ENCODE results near the gene CHMP2A. TPM values are rescaled to one million over a fixed set of nuclear protein-coding genes. Genes with fewer than 3 reads are reported as not detected.
"Not testable (repeated sequence)": the region's sequence is repeated elsewhere in the genome, so short reads cannot be mapped to it uniquely, and the experiment has no call there.

The CHMP2A gene
- total RNA-seq, 1 donor from 2014 or later = 47.7 TPM

DNA sequence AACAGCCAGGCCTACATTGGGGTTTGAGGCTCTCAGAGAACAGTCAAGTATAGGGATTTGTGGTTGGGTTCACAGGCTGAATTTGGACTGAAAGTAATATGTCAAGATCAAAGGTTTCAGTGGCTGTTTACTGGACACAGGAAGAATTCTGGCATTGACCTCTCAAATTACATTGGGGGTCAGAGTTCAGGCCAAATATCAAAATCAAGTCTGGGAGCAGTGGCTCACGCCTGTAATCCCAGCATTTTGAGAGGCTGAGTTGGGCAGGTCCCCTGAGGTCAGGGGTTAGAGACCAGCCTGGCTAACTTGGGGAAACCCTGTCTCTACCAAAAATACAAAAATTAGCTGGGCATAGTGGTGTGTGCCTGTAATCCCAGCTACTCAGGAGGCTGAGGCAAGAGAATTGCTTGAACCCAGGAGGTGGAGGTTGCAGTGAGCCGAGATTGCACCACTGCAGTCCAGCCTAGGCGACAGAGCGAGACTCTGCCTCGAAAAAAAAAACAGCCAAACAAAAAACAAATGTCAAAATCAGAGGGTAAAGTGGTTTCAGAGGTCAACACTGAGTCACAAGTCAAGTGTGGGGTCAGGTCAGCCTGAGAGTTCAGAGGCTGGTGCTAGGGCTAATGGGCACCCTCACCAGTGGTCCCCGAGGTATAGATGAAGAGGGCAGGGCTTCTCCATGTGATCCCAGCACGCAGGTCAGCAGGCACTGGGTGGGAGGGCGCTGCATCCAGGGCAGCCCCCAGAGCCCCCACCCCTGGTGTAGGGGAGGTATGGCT is 44.6 kb downstream of the CHMP2A start:
- no peak for DNase-seq

DNA sequence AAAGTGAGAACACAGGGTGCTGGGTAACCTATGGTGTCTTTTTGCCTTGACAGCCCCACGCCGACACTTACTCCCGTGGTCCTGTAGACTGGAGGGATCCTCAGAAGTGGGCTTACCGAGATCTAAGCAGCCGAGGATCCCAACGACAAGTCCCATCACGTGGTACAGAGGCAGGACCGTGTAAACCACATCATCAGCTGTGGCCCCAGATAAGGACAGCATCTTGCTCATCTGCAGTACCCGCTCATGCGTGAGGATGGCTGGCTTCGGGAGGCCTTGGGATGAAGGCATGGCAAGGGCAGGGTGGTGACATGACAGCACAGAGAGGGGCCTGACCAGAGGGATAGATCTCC is 45.2 kb downstream of the CHMP2A start:
- DNase-seq = no peak

DNA sequence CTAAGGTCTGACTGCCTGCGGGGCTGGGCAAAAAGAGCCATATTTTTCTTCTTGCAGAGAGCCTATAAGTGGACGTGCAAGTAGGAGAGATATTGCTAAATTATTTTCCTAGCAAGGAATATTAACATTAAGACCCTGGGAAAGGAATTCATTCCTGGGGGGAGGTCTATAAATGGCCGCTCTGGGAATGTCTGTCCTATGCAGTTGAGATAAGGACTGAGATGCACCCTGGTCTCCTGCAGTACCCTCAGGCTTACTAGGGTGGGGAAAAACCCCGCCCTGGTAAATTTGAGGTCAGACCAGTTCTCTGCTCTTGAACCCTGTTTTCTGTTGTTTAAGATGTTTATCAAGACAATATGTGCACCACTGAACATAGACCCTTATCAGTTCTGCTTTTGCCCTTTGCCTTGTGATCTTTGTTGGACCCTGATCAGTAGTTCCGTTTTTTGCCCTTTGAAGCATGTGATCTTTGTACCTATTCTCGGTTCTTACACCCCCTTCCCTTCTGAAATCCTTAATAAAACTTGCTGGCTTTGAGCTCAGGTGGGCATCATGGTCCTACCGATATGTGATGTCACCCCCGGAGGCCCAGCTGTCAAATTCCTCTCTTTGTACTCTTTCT is 47.2 kb downstream of the CHMP2A start:
- DNase-seq = not testable (repeated sequence)

Small RNA genes within 50 kb of the gene (small RNA-seq; reads per million reads assigned to genes)
- 0.12 reads per million for gene MIR6807
- gene RN7SL525P = not detected

Other genes starting within 250 kb of the CHMP2A start
- 20.6 TPM for gene ERVK3-1, start 249.7 kb downstream of the CHMP2A start, total RNA-seq
- 3.0 TPM for gene ZSCAN22, start 228.1 kb downstream of the CHMP2A start, total RNA-seq
- 0.94 TPM for gene A1BG, start 201.6 kb downstream of the CHMP2A start, total RNA-seq
- 5.9 TPM for gene ZNF497, start 192.4 kb downstream of the CHMP2A start, total RNA-seq
- 0.94 TPM for gene ZNF837, start 174.1 kb downstream of the CHMP2A start, total RNA-seq
- gene RPS5, start 167.8 kb downstream of the CHMP2A start, total RNA-seq = 1,568 TPM
- gene RNF225, start 159.4 kb downstream of the CHMP2A start, total RNA-seq = not detected
- gene ZNF584, start 146.5 kb downstream of the CHMP2A start, total RNA-seq = 14.3 TPM
- gene ZNF132, start 115.0 kb downstream of the CHMP2A start, total RNA-seq = 21.7 TPM
- gene ZNF324B, start 103.5 kb downstream of the CHMP2A start, total RNA-seq = 18.2 TPM
- gene ZNF324, start 88.0 kb downstream of the CHMP2A start, total RNA-seq = 22.9 TPM
- 7.5 TPM for gene ZNF446, start 78.8 kb downstream of the CHMP2A start, total RNA-seq
- 4.1 TPM for gene SLC27A5, start 43.1 kb downstream of the CHMP2A start, total RNA-seq
- 5.0 TPM for gene ZBTB45, start 35.3 kb downstream of the CHMP2A start, total RNA-seq
- gene TRIM28, start 11.0 kb downstream of the CHMP2A start, total RNA-seq = 276 TPM
- gene UBE2M, start 3.5 kb upstream of the CHMP2A start, total RNA-seq = 45.5 TPM
- 13.1 TPM for gene MZF1, start 18.2 kb upstream of the CHMP2A start, total RNA-seq

All from occipital lobe (tissue), 3 donors.